Epithelial cell of esophagus (primary cell): ENCODE measurements around the gene RAPSN.

Experiments
- DNase-seq: peaks from one replicate; pipeline ENCODE4 v3.0.0; 2010; ENCODE audit warnings: low read depth
- H3K4me3 ChIP-seq: 2 replicates; pipeline ENCODE4 v1.5.1; 2011; ENCODE audit warnings: mild to moderate bottlenecking, low read length, control low read depth
- CTCF ChIP-seq: IDR thresholded peaks from 2 replicates; pipeline ENCODE4 v1.5.1; 2011; ENCODE audit warnings: low read depth, mild to moderate bottlenecking, low read length, control low read depth, inconsistent platforms; ENCODE audit not compliant: insufficient read depth; ENCODE audit errors: missing control alignments

Gene RAPSN

DNA sequence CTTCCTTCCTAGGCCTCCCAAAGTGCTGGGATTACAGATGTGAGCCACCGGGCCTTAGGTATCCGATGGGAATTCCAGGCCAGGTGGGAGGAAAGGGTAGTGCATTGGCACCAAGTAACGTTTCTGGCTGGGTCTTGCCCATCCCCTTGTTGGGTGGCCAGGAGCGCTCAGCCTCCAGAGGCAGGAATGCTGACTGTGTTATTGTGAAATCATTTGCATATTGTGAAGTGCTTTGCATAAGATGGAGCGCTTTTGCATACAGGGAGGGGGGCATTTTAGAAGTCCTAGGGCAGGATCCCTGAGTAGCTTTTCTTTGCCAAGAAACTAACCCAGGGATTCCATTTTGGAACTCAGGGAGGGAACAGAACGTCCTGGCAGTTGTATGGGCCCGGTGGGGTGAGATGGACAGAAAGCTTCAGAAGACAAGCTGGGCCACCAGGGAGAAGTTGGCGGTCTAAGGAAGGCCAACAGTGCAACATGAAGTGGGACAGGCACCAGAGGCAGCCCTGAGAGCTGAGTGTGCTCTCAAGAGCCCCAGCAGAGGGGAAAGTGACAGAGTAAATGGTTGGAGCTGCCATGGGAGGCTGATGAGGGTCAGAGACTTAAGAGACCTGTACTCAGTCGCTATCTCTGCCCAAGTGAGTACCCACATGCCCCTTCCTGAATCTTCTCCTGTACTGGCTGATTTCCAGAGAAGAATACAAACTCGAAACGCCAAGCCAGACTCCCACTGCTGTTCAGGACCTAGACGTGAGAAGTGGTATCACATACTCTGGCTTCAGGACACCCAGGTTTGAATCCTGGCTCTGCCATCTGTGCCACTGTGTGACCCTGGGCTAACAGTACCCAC is 41.8 kb downstream of the RAPSN start:
- peak; percentile 54 for DNase-seq
- peak; percentile 17 for TF ChIP-seq CTCF
- H3K4me3 ChIP-seq: peak overlapping the region; percentile 73

DNA sequence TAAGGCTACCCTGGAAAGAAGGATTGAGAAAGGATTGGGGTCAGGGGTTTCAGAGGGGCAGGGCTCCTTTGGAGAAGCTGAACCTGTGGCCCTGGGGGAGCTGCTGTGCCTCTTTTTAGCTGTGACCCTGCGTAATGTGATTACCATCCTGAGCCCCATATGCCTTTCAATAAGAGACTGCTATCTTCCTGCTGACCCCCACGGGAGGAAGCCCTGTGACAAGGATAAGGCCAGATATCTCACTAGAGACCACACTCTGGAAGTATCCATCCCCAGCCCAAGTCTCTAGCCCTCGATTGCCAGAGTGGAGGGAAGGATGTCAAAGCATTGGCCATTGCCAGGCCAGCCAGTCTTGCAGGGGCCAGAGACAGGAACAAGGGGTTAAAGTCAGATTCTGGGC is 45.4 kb downstream of the RAPSN start:
- DNase-seq: no peak
- TF ChIP-seq CTCF: no peak
- no peak overlapping the region for H3K4me3 ChIP-seq

- no peak for TF ChIP-seq CTCF
- DNase-seq: no peak
- no peak overlapping the region for H3K4me3 ChIP-seq
These were observed 45.8 kb downstream of the RAPSN start for GRCh38 chr11:47403135-47403534.

GRCh38 chr11:47400768-47401279 is 48.1 kb downstream of the RAPSN start:
- peak; percentile 31 for DNase-seq
- peak overlapping the region; percentile 27 for H3K4me3 ChIP-seq
- no peak for TF ChIP-seq CTCF

DNA sequence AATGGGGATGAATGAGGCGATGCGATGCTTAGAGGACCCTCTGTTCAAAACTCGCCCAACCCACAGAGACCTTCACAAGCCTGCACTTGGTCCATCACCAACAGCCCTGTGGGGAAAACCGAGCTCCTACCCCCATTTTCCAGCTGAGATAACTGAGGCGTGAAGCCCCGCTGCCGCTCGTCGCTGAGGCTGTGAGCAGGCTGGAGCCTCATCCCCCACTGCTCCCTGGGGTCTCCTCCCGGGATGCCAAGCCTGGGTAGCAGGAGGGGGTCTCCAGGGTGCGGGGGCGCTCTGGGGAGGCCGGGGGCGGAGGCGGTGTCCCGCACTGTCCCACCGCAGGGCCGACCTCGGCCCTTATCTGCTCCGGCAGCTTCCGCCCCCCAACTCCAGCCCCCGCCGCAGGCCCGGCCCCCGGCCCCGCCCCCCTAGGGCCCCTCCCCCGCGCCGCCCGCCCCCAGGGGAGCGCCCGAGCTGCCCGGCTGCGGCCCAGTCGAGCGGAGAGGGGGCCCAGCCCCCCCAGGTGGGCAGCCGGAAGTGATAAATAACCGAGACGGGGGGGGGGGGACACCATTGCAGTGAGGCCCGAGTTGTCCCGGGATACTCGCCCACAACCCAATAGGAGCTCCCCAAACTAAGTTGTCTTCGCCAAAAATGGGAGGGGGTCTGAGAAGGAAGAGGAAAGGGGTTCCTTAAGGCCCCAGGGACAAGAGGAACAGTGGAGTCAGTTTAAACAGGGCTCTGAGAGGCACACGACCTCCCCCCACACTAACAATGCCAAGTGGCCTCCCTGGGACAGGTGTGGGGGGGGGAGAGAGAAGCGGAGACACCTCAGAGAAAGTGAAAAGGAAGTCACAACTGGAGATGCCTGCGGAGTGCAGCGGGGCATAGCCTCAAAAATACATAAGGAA is 48.8 kb downstream of the RAPSN start:
- H3K4me3 ChIP-seq: peak overlapping the region; percentile 35
- DNase-seq: no peak
- no peak for TF ChIP-seq CTCF

DNA sequence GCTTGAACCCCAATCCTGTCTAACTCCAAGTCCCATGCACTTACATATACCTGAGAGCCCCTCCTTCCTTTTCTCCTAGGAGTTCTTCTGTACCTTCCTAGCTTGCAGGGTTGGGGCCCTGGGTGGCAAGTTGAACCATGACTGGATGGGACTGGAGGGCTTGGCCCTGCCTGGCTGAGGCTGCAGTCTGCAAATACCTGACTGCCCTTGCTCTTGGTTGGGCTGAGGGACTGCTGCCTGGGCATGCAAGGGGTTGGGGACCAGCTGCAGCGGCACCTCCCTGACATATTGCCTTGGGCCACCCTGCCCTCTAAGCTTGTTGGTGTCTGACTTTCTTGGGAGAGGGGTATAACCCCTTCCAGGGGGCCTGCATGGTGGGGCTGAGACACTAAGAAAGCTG is 50.4 kb downstream of the RAPSN start:
- TF ChIP-seq CTCF: no peak
- H3K4me3 ChIP-seq: no peak overlapping the region
- no peak for DNase-seq
